Liver (tissue), 9 donors: ENCODE measurements around the gene EXOC3L2. TPM values are rescaled to one million over a fixed set of nuclear protein-coding genes. Genes with fewer than 3 reads are reported as not detected.

Source experiments
- DNase-seq: peaks from one replicate; pipeline ENCODE4 v3.0.0-alpha.2; 2017; ENCODE audit warnings: low spot score
- H3K27ac ChIP-seq, 2 donors: one replicate each; pipeline ENCODE4 v1.7.0; 2013; ENCODE audit warnings: inconsistent platforms in 2 of 2, low read length in 2 of 2, control low read depth in 1 of 2, low read depth in 1 of 2, mild to moderate bottlenecking in 1 of 2
- H3K27me3 ChIP-seq, 4 donors: one replicate each; pipeline versions ENCODE4 v1.6.1 to v1.7.0; 2013; ENCODE audit warnings: low read length in 3 of 4, inconsistent platforms in 1 of 4, mild to moderate bottlenecking in 1 of 4, moderate library complexity in 1 of 4; ENCODE audit not compliant: control insufficient read depth in 4 of 4, insufficient read depth in 4 of 4
- H3K36me3 ChIP-seq, 4 donors: one replicate each; pipeline versions ENCODE4 v1.6.1 to v1.7.0; 2013; ENCODE audit warnings: low read length in 3 of 4, mild to moderate bottlenecking in 3 of 4, low read depth in 1 of 4, moderate library complexity in 1 of 4; ENCODE audit not compliant: control insufficient read depth in 4 of 4, insufficient read depth in 3 of 4
- H3K4me1 ChIP-seq, 4 donors: one replicate each; pipeline versions ENCODE4 v1.6.1 to v1.7.0; 2013; ENCODE audit warnings: low read length in 3 of 4, mild to moderate bottlenecking in 3 of 4, moderate library complexity in 1 of 4; ENCODE audit not compliant: control insufficient read depth in 4 of 4, insufficient read depth in 4 of 4
- H3K4me3 ChIP-seq, 3 donors: one replicate each; pipeline versions ENCODE4 v1.6.1 to v1.7.0; 2013; ENCODE audit warnings: low read length in 3 of 3, control low read depth in 1 of 3, low read depth in 1 of 3, mild to moderate bottlenecking in 1 of 3
- H3K9ac ChIP-seq, 2 donors: one replicate each; pipeline ENCODE4 v1.7.0; 2013; ENCODE audit warnings: low read length in 2 of 2, mild to moderate bottlenecking in 2 of 2, moderate library complexity in 2 of 2, control low read depth in 1 of 2, low read depth in 1 of 2
- H3K9me3 ChIP-seq, 4 donors: one replicate each; pipeline versions ENCODE4 v1.6.1 to v1.7.0; 2013; ENCODE audit warnings: low read length in 3 of 4; ENCODE audit not compliant: control insufficient read depth in 4 of 4
- ATF3 ChIP-seq: IDR thresholded peaks from 2 replicates; pipeline ENCODE4 v1.6.1; 2016; ENCODE audit warnings: antibody characterized with exemption
- EGR1 ChIP-seq, 2 donors: IDR thresholded peaks; 2 replicates each; pipeline ENCODE4 v1.6.1; 2016 to 2018; ENCODE audit warnings: antibody characterized with exemption in 2 of 2, low read depth in 2 of 2
- FOXA1 ChIP-seq: IDR thresholded peaks from 2 replicates; pipeline ENCODE4 v1.6.1; 2016; ENCODE audit warnings: antibody characterized with exemption
- FOXA2 ChIP-seq: IDR thresholded peaks from 2 replicates; pipeline ENCODE4 v1.6.1; 2016; ENCODE audit warnings: antibody characterized with exemption
- GABPA ChIP-seq, 2 donors: IDR thresholded peaks in 1 of 2; conservative IDR thresholded peaks in 1 of 2; 2 replicates each; pipeline ENCODE4 v1.6.1; 2016; ENCODE audit warnings: antibody characterized with exemption in 2 of 2, mild to moderate bottlenecking in 1 of 2, moderate library complexity in 1 of 2
- HNF4G ChIP-seq: IDR thresholded peaks from 2 replicates; pipeline ENCODE4 v1.6.1; 2016; ENCODE audit warnings: antibody characterized with exemption
- JUND ChIP-seq, 2 donors: IDR thresholded peaks; 2 replicates each; pipeline ENCODE4 v1.6.1; 2016; ENCODE audit warnings: antibody characterized with exemption in 2 of 2
- MAX ChIP-seq: IDR thresholded peaks from 2 replicates; pipeline ENCODE4 v1.6.1; 2016; ENCODE audit warnings: antibody characterized with exemption
- NR2F2 ChIP-seq: IDR thresholded peaks from 2 replicates; pipeline ENCODE4 v1.6.1; 2016; ENCODE audit warnings: antibody characterized with exemption
- RAD21 ChIP-seq, 2 donors: IDR thresholded peaks; 2 replicates each; pipeline ENCODE4 v1.6.1; 2016; ENCODE audit warnings: antibody characterized with exemption in 2 of 2, mild to moderate bottlenecking in 2 of 2
- REST ChIP-seq: IDR thresholded peaks from 2 replicates; pipeline ENCODE4 v1.6.1; 2016; ENCODE audit warnings: antibody characterized with exemption, mild to moderate bottlenecking
- RXRA ChIP-seq, 2 donors: IDR thresholded peaks; 2 replicates each; pipeline ENCODE4 v1.6.1; 2017 to 2018; ENCODE audit warnings: antibody characterized with exemption in 2 of 2, mild to moderate bottlenecking in 1 of 2
- SP1 ChIP-seq: IDR thresholded peaks from 2 replicates; pipeline ENCODE4 v1.6.1; 2018; ENCODE audit warnings: antibody characterized with exemption, mild to moderate bottlenecking
- TAF1 ChIP-seq: conservative IDR thresholded peaks from 2 replicates; pipeline ENCODE4 v1.6.1; 2016; ENCODE audit warnings: antibody characterized with exemption, mild to moderate bottlenecking
- YY1 ChIP-seq: IDR thresholded peaks from 2 replicates; pipeline ENCODE4 v1.6.1; 2016; ENCODE audit warnings: antibody characterized with exemption, mild to moderate bottlenecking
- WGBS: extraction: QIAGEN DNeasy Blood & Tissue Kit; methylation state at CpG from one replicate; pipeline ENCODE4 v1.1.7; 2013; 5-methylcytosine and 5-hydroxymethylcytosine counted together
- polyA plus RNA-seq, 2 donors: library from polyadenylated mRNA; stranded (reverse) in 1 of 2; unstranded in 1 of 2; fragments of 200-250 nt in 1 of 2; fragments of >200 nt in 1 of 2; fragmentation: Nextera tagmentation in 1 of 2; extraction: Ambion mirVana in 1 of 2; gene quantifications; one replicate each; pipeline versions ENCODE4 v1.2.1 to v1.2.3, GENCODE V29; 2013 to 2015
- total RNA-seq, 2 donors: library from RNA; depleted of rRNA; stranded (reverse); fragments of >200 nt; gene quantifications; one replicate each; pipeline ENCODE4 v1.2.3, GENCODE V29; 2014
- TF ChIP-seq, protein P1 (sequence below): fragments of 150-350 bp; IDR thresholded peaks from 2 replicates; pipeline ENCODE4 v1.5.1; 2017; ENCODE audit warnings: improper control_type of control experiment, low read depth, low read length; ENCODE audit not compliant: missing input control
- TF ChIP-seq, protein P2 (sequence below): IDR thresholded peaks from 2 replicates; pipeline ENCODE4 v1.6.1; 2016; ENCODE audit warnings: antibody characterized with exemption
- donor health status: healthy.
- donor health status: healthy.
- donor health status: healthy.
- donor health status: healthy.
- donor health status: healthy.

EXOC3L2 gene
- total and polyA plus RNA-seq, 4 donors: 1.3 to 7.3 (median 4.1) TPM

- DNase-seq: no peak
- Histone ChIP-seq H3K36me3 (no peaks in the 10 kb centered on the region), H3K9ac (no peak overlapping the region), H3K4me1 (peaks cover 0 to 4% (median 0%) of the 10 kb centered on the region in 4 donors), H3K27me3 (no peaks in the 10 kb centered on the region), H3K9me3 (no peaks in the 10 kb centered on the region), H3K27ac (no peak overlapping the region), H3K4me3 (no peak overlapping the region)
- 88% methylated on average over 21 of the region's 21 CpGs for WGBS
- TF ChIP-seq SP1: no peak
- no peak for TF ChIP-seq FOXA1
- TF ChIP-seq ATF3: no peak
- no peak for TF ChIP-seq GABPA (IDR thresholded peaks at IDR 0.05 in 1 of 2, conservative IDR thresholded peaks at IDR 0.05 in 1 of 2)
- TF ChIP-seq REST: no peak
- no peak for TF ChIP-seq HNF4G
- TF ChIP-seq, protein P1, sequence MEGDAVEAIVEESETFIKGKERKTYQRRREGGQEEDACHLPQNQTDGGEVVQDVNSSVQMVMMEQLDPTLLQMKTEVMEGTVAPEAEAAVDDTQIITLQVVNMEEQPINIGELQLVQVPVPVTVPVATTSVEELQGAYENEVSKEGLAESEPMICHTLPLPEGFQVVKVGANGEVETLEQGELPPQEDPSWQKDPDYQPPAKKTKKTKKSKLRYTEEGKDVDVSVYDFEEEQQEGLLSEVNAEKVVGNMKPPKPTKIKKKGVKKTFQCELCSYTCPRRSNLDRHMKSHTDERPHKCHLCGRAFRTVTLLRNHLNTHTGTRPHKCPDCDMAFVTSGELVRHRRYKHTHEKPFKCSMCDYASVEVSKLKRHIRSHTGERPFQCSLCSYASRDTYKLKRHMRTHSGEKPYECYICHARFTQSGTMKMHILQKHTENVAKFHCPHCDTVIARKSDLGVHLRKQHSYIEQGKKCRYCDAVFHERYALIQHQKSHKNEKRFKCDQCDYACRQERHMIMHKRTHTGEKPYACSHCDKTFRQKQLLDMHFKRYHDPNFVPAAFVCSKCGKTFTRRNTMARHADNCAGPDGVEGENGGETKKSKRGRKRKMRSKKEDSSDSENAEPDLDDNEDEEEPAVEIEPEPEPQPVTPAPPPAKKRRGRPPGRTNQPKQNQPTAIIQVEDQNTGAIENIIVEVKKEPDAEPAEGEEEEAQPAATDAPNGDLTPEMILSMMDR: no peak
- no peak for TF ChIP-seq YY1
- no peak for TF ChIP-seq NR2F2
- TF ChIP-seq RAD21 (IDR thresholded peaks at IDR 0.05): no peak
- no peak for TF ChIP-seq TAF1
- TF ChIP-seq, protein P2, sequence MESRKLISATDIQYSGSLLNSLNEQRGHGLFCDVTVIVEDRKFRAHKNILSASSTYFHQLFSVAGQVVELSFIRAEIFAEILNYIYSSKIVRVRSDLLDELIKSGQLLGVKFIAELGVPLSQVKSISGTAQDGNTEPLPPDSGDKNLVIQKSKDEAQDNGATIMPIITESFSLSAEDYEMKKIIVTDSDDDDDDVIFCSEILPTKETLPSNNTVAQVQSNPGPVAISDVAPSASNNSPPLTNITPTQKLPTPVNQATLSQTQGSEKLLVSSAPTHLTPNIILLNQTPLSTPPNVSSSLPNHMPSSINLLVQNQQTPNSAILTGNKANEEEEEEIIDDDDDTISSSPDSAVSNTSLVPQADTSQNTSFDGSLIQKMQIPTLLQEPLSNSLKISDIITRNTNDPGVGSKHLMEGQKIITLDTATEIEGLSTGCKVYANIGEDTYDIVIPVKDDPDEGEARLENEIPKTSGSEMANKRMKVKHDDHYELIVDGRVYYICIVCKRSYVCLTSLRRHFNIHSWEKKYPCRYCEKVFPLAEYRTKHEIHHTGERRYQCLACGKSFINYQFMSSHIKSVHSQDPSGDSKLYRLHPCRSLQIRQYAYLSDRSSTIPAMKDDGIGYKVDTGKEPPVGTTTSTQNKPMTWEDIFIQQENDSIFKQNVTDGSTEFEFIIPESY: no peak
- TF ChIP-seq RXRA (IDR thresholded peaks at IDR 0.05): no peak
- no peak for TF ChIP-seq EGR1 (IDR thresholded peaks at IDR 0.05; ENCODE audit: low read depth in 2 of 2)
- TF ChIP-seq MAX: no peak
- no peak for TF ChIP-seq JUND (IDR thresholded peaks at IDR 0.05)
- TF ChIP-seq FOXA2: no peak
Observed at GRCh38 chr19:45170146-45171106, 74.8 kb downstream of the EXOC3L2 start.
